HG02885 (cell line): ENCODE data around the gene SHROOM2.
"Not testable (repeated sequence)": the region's sequence is repeated elsewhere in the genome, so short reads cannot be mapped to it uniquely, and the experiment has no call there.

Source experiments
- ATAC-seq: cut with Tn5 transposase; IDR thresholded peaks from one replicate; pipeline ENCODE4 v1.9.1; 2021; ENCODE audit warnings: mild to moderate bottlenecking; ENCODE audit not compliant: unreplicated experiment, poor library complexity

Gene SHROOM2, protein sequence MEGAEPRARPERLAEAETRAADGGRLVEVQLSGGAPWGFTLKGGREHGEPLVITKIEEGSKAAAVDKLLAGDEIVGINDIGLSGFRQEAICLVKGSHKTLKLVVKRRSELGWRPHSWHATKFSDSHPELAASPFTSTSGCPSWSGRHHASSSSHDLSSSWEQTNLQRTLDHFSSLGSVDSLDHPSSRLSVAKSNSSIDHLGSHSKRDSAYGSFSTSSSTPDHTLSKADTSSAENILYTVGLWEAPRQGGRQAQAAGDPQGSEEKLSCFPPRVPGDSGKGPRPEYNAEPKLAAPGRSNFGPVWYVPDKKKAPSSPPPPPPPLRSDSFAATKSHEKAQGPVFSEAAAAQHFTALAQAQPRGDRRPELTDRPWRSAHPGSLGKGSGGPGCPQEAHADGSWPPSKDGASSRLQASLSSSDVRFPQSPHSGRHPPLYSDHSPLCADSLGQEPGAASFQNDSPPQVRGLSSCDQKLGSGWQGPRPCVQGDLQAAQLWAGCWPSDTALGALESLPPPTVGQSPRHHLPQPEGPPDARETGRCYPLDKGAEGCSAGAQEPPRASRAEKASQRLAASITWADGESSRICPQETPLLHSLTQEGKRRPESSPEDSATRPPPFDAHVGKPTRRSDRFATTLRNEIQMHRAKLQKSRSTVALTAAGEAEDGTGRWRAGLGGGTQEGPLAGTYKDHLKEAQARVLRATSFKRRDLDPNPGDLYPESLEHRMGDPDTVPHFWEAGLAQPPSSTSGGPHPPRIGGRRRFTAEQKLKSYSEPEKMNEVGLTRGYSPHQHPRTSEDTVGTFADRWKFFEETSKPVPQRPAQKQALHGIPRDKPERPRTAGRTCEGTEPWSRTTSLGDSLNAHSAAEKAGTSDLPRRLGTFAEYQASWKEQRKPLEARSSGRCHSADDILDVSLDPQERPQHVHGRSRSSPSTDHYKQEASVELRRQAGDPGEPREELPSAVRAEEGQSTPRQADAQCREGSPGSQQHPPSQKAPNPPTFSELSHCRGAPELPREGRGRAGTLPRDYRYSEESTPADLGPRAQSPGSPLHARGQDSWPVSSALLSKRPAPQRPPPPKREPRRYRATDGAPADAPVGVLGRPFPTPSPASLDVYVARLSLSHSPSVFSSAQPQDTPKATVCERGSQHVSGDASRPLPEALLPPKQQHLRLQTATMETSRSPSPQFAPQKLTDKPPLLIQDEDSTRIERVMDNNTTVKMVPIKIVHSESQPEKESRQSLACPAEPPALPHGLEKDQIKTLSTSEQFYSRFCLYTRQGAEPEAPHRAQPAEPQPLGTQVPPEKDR (N-terminal part only)

DNA sequence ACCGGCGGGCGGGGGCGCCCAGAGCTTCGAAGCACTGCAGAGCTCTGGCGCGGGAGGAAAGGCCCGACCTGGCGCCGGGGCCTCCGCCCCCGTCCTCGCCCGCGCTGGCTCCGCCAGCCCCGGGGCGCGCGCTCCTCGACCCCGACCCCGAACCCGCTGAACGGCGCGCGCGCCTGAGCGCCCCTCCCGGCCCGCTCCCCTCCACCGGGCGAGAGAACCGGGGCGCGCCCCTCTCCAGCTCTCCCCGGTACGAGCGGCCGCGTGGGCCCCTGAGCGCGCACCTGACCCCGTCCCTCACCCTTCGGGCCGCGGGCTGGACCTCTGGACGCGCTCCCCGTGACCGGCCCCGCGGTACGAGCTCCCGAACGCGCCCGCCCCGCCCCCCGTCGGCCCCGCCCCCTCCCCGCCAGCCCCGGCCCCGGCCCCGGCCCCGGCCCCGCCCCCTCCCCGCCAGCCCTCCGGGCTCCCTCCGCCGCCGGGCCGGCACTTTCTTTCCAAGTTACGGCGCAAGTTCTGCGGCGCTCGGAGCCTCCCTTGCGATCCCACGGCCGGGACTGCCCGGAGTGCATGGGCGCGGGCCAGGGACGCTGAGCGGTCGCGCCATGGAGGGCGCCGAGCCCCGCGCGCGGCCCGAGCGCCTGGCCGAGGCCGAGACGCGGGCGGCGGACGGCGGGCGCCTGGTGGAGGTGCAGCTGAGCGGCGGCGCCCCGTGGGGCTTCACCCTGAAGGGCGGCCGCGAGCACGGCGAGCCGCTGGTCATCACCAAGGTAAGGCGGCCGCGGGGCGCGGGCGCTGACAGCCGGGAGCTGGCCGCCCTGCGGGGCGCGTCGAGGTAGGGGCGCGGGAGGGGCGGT lies at the start of gene SHROOM2:
Gene SHROOM2, plus strand, starts transcription at position 486 of the 854 bp plus-strand sequence. Its CDS starts 117 bp downstream, at position 603.
- no peak for ATAC-seq

DNA sequence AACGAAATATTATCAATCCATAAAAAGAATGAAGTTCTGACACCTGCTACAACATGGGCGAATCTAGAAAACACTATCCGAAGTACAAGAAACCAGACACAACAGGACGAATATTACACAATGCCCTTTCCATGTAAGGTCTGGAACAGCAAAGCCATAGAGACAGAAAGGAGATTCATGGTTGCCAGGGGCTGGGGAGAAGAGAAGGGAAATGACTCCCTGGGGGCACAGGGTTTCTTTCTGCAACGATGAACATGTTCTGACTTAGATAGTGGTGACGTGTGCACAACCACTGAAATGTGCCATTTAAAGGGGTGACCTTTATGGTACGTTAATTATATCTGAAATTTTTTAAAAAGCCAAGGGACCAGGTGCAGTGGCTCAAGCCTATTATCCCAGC lies 48.9 kb upstream of the SHROOM2 start:
- ATAC-seq, result no peak

- no peak for ATAC-seq
These were observed 48.1 kb upstream of the SHROOM2 start for GRCh38 chrX:9738151-9738550.

GRCh38 chrX:9739130-9739529 lies 47.1 kb upstream of the SHROOM2 start:
- ATAC-seq, result no peak

- ATAC-seq, result no peak
These were observed 40.7 kb upstream of the SHROOM2 start for GRCh38 chrX:9745417-9746115.

DNA sequence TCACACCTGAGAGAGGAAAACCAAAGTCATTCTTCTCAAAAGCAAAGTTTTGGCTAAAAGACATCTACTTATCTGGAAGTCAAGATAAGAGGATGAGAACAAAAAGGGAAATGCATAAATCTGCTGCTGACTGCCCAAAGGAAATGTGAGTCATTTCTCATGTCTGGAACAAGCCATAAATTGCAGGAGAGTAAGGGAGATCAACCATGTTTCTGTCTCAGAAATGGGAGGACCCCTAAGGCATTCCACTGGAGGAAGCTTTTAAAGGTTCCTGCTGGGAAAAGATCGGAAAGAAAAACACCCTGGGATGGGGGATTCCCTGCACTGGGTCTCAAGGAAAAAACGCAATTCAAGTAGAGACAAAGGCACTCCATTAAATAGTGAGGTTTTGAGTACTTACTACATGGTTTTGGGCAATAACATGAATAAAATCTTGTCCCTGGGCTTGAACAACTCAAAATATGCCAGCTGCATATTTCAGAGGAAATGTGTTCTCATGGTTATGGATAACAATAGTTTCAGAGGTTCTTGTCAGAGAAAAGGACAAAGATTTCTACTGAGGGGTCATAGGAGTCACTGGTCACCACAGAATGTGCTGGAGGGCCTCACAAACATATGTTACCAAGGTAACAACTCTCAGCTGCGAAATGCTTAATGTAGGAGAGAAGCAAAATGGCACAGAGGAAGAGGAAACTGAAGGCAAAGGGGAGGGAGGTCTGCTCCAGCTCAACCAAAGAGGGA lies 39.9 kb upstream of the SHROOM2 start:
- no peak for ATAC-seq

- no peak for ATAC-seq
These were observed 38.6 kb upstream of the SHROOM2 start for GRCh38 chrX:9747644-9748043.

DNA sequence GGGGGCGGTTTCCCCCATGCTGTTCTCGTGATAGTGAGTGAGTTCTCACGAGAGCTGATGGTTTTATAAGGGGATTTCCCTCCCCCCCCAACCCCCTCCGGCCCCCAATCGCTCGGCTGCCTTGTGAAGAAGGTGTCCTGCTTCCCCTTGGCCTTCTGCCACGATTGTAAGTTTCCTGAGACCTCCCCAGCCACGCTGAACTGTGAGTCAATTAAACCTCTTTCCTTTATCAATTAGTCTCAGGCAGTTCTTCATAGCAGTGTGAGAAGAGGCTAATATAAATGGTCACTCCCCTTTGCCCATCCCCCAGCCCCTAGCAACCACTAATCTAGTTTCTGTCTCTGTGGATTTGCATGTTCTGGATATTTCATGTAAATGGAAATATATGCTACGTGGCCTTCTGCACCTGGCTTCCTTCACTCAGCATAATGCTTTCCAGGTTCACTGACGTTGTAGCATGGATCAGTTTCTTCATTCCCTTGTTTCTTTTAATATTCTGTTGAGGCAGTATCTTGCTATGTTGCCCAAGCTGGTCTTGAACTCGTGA lies 37.0 kb upstream of the SHROOM2 start:
- ATAC-seq, result no peak

GRCh38 chrX:9757366-9757765 lies 28.9 kb upstream of the SHROOM2 start:
- no peak for ATAC-seq

GRCh38 chrX:9758021-9758638 lies 28.1 kb upstream of the SHROOM2 start:
- ATAC-seq, result no peak

GRCh38 chrX:9759337-9759736 lies 26.9 kb upstream of the SHROOM2 start:
- ATAC-seq, result no peak

DNA sequence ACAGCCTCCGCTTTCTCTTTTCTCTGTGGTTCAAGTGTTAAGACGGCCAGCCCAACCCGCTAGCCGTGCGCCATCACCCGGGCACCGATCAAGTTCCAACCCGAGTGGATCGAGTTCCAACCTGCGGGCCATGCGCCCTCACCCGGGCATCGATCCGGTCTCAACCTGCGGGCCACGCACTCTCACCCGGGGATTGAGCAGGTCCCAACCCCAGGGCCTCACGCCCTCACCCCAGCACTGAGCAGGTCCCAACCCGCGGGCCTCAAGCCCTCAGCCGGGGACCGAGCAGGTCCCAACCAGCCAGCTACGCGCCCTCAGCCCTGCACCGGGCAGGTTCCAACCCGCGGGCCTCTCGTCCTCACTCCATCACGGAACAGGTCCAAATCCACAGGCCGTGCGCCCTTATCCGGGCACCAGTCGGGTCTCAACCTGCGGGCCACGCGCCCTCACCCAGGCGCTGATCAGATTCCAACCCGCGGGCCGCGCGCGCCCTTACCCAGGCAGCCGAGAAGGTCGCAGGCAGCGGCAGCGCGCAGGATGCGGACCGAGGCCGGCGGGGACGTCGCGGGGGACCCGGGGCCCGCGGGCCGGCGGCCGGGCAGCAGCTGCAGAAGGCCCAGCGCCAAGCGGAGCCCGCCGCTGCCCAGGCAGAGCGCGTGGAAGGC lies 21.0 kb upstream of the SHROOM2 start:
- ATAC-seq, result no peak

DNA sequence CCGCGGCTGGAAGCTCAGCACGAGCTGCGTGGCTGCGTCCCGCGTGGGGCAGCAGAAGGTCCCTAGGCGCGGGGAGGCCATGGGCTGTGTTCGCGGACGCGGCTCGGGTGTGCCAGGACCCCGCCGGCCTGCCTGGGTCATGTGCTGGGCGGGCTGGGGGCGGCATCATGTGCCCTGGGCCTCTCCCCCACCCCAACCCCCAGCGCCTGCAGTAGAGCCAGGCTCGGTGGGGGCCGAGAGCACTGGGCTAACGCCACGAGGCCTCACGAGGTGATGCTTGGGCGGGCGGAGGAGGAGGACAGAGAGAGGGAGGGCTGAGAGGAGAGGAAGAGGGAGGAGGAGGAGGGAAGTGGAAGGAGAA lies 20.5 kb upstream of the SHROOM2 start, which contains the start of gene GPR143:
Gene GPR143, minus strand, starts transcription at position 111 of the 361 bp plus-strand sequence. Its CDS starts 30 bp downstream, at position 81.
- no peak for ATAC-seq

- ATAC-seq, result no peak
These were observed 18.9 kb upstream of the SHROOM2 start for GRCh38 chrX:9767375-9767774.

- ATAC-seq, result not testable (repeated sequence)
These were observed 17.8 kb upstream of the SHROOM2 start for GRCh38 chrX:9768321-9768839.

DNA sequence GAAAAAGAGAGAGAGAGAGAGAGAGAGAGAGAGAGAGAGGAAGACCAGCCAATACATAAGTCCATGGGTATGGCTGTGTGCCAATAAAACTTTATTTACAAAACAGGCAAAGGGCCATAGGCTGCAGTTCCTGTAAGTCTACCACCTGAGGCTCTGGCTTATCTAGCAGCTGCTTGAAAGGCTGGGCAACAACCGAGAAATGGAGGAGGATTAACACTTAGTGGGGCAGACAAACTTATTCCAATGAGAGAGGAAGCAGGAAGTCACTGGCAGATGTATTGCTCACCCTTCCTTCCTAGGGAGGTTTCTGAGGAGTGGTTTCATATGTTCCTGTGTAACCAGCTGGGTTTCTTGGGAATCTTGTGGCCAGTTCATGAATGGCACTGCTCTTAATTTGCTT lies 15.9 kb upstream of the SHROOM2 start:
- ATAC-seq, result no peak

DNA sequence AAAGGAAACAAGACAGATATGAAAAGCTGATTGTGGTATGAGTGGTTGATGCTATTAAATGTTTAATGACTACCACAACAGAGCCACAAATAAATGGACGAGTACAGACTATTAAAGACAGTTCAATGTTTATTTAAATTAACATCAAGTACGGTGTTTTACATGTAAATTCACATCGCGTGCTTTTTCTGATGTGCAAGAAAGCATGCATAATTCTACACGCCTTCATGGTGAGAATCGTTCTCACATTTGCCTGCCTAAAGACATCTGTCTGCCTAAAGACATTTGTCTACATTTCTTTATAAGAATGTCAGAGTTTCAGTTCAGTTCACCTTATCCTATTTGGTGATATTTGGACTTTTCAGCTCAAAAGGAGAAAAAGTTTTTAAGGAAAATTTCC lies 13.3 kb upstream of the SHROOM2 start:
- no peak for ATAC-seq
